ENCODE data around the gene SULT1C4. TPM values are rescaled to one million over a fixed set of nuclear protein-coding genes. Genes with fewer than 3 reads are reported as not detected.

The SULT1C4 gene
- total and polyA plus RNA-seq, 2 of the 8 experiments (the other 6 are each of a cell fraction or from before 2014, with no cell fraction given), result 1.5 to 2.1 TPM

GRCh38 chr2:108396845-108397244, 19.1 kb downstream of the SULT1C4 start:
- Histone ChIP-seq H4K91ac (replicated peaks; ENCODE audit: insufficient read length, low read length) (no peak overlapping the region), H3K18ac (ENCODE audit: extremely low read depth, low read length) (no peak overlapping the region), H3K56ac (replicated peaks; ENCODE audit: insufficient read length, low read depth, low read length) (no peak overlapping the region), H2BK12ac (ENCODE audit: low read depth, low read length) (no peak overlapping the region), H4K5ac (ENCODE audit: insufficient read length, low read depth, low read length) (no peak overlapping the region), H3K9ac (replicated peaks in 1 of 4; ENCODE audit: extremely low read depth in 1 of 4, low read depth in 3 of 4, low read length in 3 of 4) (no peak overlapping the region), H3K36me3 (ENCODE audit: control insufficient read depth in 2 of 4, insufficient read depth in 4 of 4, low read length in 3 of 4) (peaks cover 0 to 5% (median 0%) of the 10 kb centered on the region in 4 experiments; a peak in 2 of 8 replicates), H2BK20ac (ENCODE audit: low read length) (no peak overlapping the region), H3K23ac (ENCODE audit: insufficient read length) (no peak overlapping the region), H2AFZ (ENCODE audit: low read length) (no peak overlapping the region), H3K27me3 (replicated peaks in 1 of 4; ENCODE audit: control insufficient read depth in 3 of 4, extremely low read depth in 1 of 4, insufficient read depth in 3 of 4, low read length in 3 of 4) (no peaks in the 10 kb centered on the region), H3K79me1 (ENCODE audit: low read depth, low read length) (no peaks in the 10 kb centered on the region), H3K4me1 (replicated peaks in 1 of 4; ENCODE audit: control insufficient read depth in 3 of 4, insufficient read depth in 4 of 4, low read length in 3 of 4) (no peaks in the 10 kb centered on the region), H2BK120ac (replicated peaks; ENCODE audit: low read depth, low read length) (no peak overlapping the region), H3K27ac (ENCODE audit: low read depth, low read length) (no peak overlapping the region), H3K4me3 (ENCODE audit: extremely low read depth in 1 of 4, insufficient read depth in 2 of 4, low read depth in 3 of 4, low read length in 4 of 4) (no peak overlapping the region), H2BK5ac (ENCODE audit: low read depth, low read length) (no peak overlapping the region), H3K4me2 (ENCODE audit: insufficient read depth in 1 of 2, low read depth in 2 of 2, low read length in 2 of 2) (no peak overlapping the region), H3K79me2 (ENCODE audit: control insufficient read depth in 1 of 2, insufficient read depth in 2 of 2, low read length in 2 of 2) (no peaks in the 10 kb centered on the region), H2BK15ac (ENCODE audit: low read length) (no peak overlapping the region), H4K20me1 (replicated peaks in 1 of 2; ENCODE audit: control insufficient read depth in 1 of 2, insufficient read depth in 2 of 2, low read length in 2 of 2) (no peaks in the 10 kb centered on the region), H3K4ac (replicated peaks; ENCODE audit: insufficient read length, low read depth, low read length) (no peak overlapping the region), H3K23me2 (ENCODE audit: low read depth, low read length) (no peaks in the 10 kb centered on the region; the same call in 1 of the 2 replicates), H3K9me3 (ENCODE audit: insufficient read depth in 2 of 2, low read depth in 1 of 2, low read length in 1 of 2) (peaks cover 24 to 35% of the 10 kb centered on the region in 2 experiments), H4K8ac (ENCODE audit: extremely low read depth, insufficient read depth, low read length) (no peak overlapping the region), H3K14ac (ENCODE audit: insufficient read length) (no peak overlapping the region), H2AK5ac (ENCODE audit: low read depth, low read length) (no peak overlapping the region)
- ChIA-PET POLR2A (ENCODE audit: partially characterized antibody) (interaction anchor here (1.6 kb wide), 1 partner anchor 52 kb away, joined by 3 read pairs; no protein-coding TSS in a partner anchor), CTCF (ENCODE audit: partially characterized antibody) (interaction anchor here (0.6 to 2.1 kb wide), 13 partner anchors 10 to 234 kb away, joined by 3 to 6 read pairs (median 3); partner anchors contain the start of genes GCC2 and SULT1C4)
- no peak for FAIRE-seq
- WGBS, 2 experiments (ENCODE audit: extremely low coverage in 1 of 2, insufficient coverage in 1 of 2, insufficient read length in 1 of 2, insufficient replicate concordance in 2 of 2, low coverage in 1 of 2, low lambda C conversion rate in 2 of 2, missing lambda C conversion rate in 1 of 2), result 67% methylated on average over 3 of the region's 3 CpGs; no CpG with 5 or more reads in 1 of the 2 experiments
- TF ChIP-seq GABPA (IDR thresholded peaks at IDR 0.05; ENCODE audit: borderline replicate concordance, insufficient read depth, low read length) (no peak), RAD21 (IDR thresholded peaks at IDR 0.05 in 1 of 2, conservative IDR thresholded peaks at IDR 0.05 in 1 of 2; ENCODE audit: low read depth in 2 of 2, low read length in 2 of 2) (peak; percentile 43 to 49), POLR2A (IDR thresholded peaks at IDR 0.05; ENCODE audit: control extremely low read depth in 1 of 2, low read depth in 2 of 2, low read length in 2 of 2) (no peak), TEAD4 (IDR thresholded peaks at IDR 0.05; ENCODE audit: low read depth, low read length) (no peak), SUZ12 (IDR thresholded peaks at IDR 0.05; ENCODE audit: low read length) (no peak), CTCF (IDR thresholded peaks at IDR 0.05; ENCODE audit: control extremely low read depth in 1 of 3, insufficient read depth in 1 of 3, low read depth in 1 of 3, low read length in 3 of 3) (peak in 2 of 3 experiments; percentile 28 to 43; a peak in 2 of 4 replicates), TBP (IDR thresholded peaks at IDR 0.05; ENCODE audit: low read depth, low read length) (no peak)
- no peak for DNase-seq (ENCODE audit: low read depth in 1 of 2, low spot score in 2 of 2)

Data from H1 (cell line).